ENCODE results near the gene EVC2. TPM values are rescaled to one million over a fixed set of nuclear protein-coding genes. Genes with fewer than 3 reads are reported as not detected.

EVC2 gene
- total and polyA plus RNA-seq, 2 of the 13 experiments (the other 11 are each of a cell fraction or from before 2014, with no cell fraction given): not detected

DNA sequence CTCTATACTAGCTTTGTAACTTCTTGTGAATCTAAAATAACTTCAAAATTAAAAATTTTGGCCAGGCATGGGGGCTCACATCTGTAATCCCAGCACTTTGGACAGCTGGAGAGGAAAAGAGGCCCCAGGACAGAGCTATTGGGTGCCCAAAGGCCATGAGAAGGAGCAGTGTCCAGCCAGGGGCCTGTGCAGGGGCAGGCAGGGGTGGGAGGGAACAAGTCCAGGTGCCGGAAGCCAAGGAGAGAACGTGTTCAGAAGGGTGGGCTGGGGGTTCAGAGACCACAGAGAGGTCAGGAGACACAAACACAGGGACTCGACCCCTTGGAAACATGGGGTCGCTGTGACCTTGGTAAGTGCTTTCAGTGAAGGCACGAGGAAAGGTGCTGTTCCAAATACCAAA, 138.9 kb downstream of the EVC2 start:
- no peaks in the 10 kb centered on the region for H3K79me2 ChIP-seq (ENCODE audit: insufficient read depth, low read length)
- no peaks in the 10 kb centered on the region for H4K20me1 ChIP-seq (ENCODE audit: insufficient read depth, low read length)
- H3K9me3 ChIP-seq (ENCODE audit: low read length): no peaks in the 10 kb centered on the region
- H2AFZ ChIP-seq (ENCODE audit: low read length): no peak overlapping the region
- TF ChIP-seq ZNF556 (CRISPR knock-in tag; IDR thresholded peaks at IDR 0.05; ENCODE audit: borderline replicate concordance) (no peak), ZNF780A (CRISPR knock-in tag; IDR thresholded peaks at IDR 0.05) (no peak), NBN (conservative IDR thresholded peaks at IDR 0.05) (no peak), SALL2 (CRISPR knock-in tag; IDR thresholded peaks at IDR 0.05) (no peak), ZNF275 (CRISPR knock-in tag; IDR thresholded peaks at IDR 0.05; ENCODE audit: borderline replicate concordance) (no peak), ZNF773 (CRISPR knock-in tag; IDR thresholded peaks at IDR 0.05; ENCODE audit: borderline replicate concordance) (no peak), ZFP36 (IDR thresholded peaks at IDR 0.05; ENCODE audit: borderline replicate concordance, low read depth, low read length, partially characterized antibody) (no peak), PHF20 (CRISPR knock-in tag; IDR thresholded peaks at IDR 0.05) (no peak), ZSCAN29 (CRISPR knock-in tag; conservative IDR thresholded peaks at IDR 0.05) (no peak), ZNF709 (CRISPR knock-in tag; IDR thresholded peaks at IDR 0.05) (no peak), ZBTB42 (CRISPR knock-in tag; IDR thresholded peaks at IDR 0.05) (no peak), HNRNPK (IDR thresholded peaks at IDR 0.05; ENCODE audit: low read depth, low read length, poor library complexity, severe bottlenecking) (no peak), ERF (CRISPR knock-in tag; IDR thresholded peaks at IDR 0.05) (no peak), ZNF83 (CRISPR knock-in tag; IDR thresholded peaks at IDR 0.05; ENCODE audit: borderline replicate concordance) (no peak)
- TF ChIP-seq, protein P1, sequence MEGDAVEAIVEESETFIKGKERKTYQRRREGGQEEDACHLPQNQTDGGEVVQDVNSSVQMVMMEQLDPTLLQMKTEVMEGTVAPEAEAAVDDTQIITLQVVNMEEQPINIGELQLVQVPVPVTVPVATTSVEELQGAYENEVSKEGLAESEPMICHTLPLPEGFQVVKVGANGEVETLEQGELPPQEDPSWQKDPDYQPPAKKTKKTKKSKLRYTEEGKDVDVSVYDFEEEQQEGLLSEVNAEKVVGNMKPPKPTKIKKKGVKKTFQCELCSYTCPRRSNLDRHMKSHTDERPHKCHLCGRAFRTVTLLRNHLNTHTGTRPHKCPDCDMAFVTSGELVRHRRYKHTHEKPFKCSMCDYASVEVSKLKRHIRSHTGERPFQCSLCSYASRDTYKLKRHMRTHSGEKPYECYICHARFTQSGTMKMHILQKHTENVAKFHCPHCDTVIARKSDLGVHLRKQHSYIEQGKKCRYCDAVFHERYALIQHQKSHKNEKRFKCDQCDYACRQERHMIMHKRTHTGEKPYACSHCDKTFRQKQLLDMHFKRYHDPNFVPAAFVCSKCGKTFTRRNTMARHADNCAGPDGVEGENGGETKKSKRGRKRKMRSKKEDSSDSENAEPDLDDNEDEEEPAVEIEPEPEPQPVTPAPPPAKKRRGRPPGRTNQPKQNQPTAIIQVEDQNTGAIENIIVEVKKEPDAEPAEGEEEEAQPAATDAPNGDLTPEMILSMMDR (CRISPR knock-in tag; IDR thresholded peaks at IDR 0.05): no peak
- TF ChIP-seq, protein P2, sequence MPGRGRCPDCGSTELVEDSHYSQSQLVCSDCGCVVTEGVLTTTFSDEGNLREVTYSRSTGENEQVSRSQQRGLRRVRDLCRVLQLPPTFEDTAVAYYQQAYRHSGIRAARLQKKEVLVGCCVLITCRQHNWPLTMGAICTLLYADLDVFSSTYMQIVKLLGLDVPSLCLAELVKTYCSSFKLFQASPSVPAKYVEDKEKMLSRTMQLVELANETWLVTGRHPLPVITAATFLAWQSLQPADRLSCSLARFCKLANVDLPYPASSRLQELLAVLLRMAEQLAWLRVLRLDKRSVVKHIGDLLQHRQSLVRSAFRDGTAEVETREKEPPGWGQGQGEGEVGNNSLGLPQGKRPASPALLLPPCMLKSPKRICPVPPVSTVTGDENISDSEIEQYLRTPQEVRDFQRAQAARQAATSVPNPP (CRISPR knock-in tag; IDR thresholded peaks at IDR 0.05): no peak
- TF ChIP-seq, protein P3, sequence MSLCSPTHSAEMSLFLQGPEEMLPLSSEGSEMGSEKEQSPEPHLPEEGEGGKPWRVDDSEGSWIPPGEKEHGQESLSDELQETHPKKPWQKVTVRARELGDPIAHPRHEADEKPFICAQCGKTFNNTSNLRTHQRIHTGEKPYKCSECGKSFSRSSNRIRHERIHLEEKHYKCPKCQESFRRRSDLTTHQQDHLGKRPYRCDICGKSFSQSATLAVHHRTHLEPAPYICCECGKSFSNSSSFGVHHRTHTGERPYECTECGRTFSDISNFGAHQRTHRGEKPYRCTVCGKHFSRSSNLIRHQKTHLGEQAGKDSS (CRISPR knock-in tag; IDR thresholded peaks at IDR 0.05; ENCODE audit: borderline replicate concordance, low read depth): no peak
- H3K27me3 ChIP-seq (ENCODE audit: control insufficient read depth in 1 of 2, insufficient read depth in 2 of 2, low read length in 2 of 2): peaks cover 3 to 21% of the 10 kb centered on the region in 2 experiments; a peak in 2 of 5 replicates
- FAIRE-seq: no peak
- H3K9ac ChIP-seq (ENCODE audit: insufficient read depth, low read depth, low read length): no peak overlapping the region
- no peak overlapping the region for H3K27ac ChIP-seq (ENCODE audit: extremely low read length, insufficient read depth, low read length)
- no TSS peak for BruUV-seq (replicated peaks)
- ATAC-seq: no peak
- 14% methylated on average over 2 of the region's 5 CpGs for WGBS (ENCODE audit: low lambda C conversion rate)
- in situ Hi-C loops (cut with HindIII; ENCODE audit: extremely low pct_ligation_motif_present, low pct_unique_long_range_greater_than_20kb): no loop called here
- no peak overlapping the region for H3K4me2 ChIP-seq (ENCODE audit: low read depth, low read length)
- H3K4me3 ChIP-seq (replicated peaks in 1 of 3; ENCODE audit: insufficient read depth in 1 of 3, low read depth in 2 of 3, low read length in 3 of 3): no peak overlapping the region
- H3K36me3 ChIP-seq (replicated peaks in 1 of 2; ENCODE audit: control insufficient read depth in 1 of 2, insufficient read depth in 2 of 2, low read length in 2 of 2): no peaks in the 10 kb centered on the region
- ChIA-PET POLR2A (no interaction called here), CTCF (ENCODE audit: low intra/inter-chr PET ratio, low total read pairs) (no interaction called here)
- DNase-seq (ENCODE audit: low spot score): no peak
- intact Hi-C loops (cut with micrococcal nuclease; ENCODE audit: unreplicated experiment): no loop called here
- no peaks in the 10 kb centered on the region for H3K4me1 ChIP-seq (ENCODE audit: insufficient read depth, low read length)
